GM23338 (cell line): ENCODE data around the gene PHKA2.

ENCODE experiments used
- CTCF ChIP-seq, 2 experiments: fragments of 200-600 bp in 1 of 2; sonication (generic) in 1 of 2; conservative IDR thresholded peaks; 2 replicates each; pipeline versions ENCODE4 v1.5.1 to v1.6.1; 2016 to 2017; ENCODE audit warnings: antibody characterized with exemption in 2 of 2, low read depth in 2 of 2, mild to moderate bottlenecking in 2 of 2, moderate library complexity in 1 of 2
- EZH2 ChIP-seq: fragments of 200-600 bp; sonication (generic); IDR thresholded peaks from one replicate; pipeline ENCODE4 v1.8.0; 2017; ENCODE audit warnings: antibody characterized with exemption, mild to moderate bottlenecking, low read depth; ENCODE audit not compliant: unreplicated experiment
- EZH2phosphoT487 ChIP-seq: fragments of 200-600 bp; sonication (generic); IDR thresholded peaks from one replicate; pipeline ENCODE4 v1.8.1; 2018; ENCODE audit warnings: antibody characterized with exemption; ENCODE audit not compliant: unreplicated experiment
- JUNB ChIP-seq: IDR thresholded peaks from one replicate; pipeline ENCODE4 v1.6.1; 2016; ENCODE audit warnings: antibody characterized with exemption; ENCODE audit not compliant: unreplicated experiment
- POLR2AphosphoS5 ChIP-seq: IDR thresholded peaks from 2 replicates; pipeline ENCODE4 v1.6.1; 2016; ENCODE audit warnings: antibody characterized with exemption, low read depth
- STAT1 ChIP-seq: IDR thresholded peaks from one replicate; pipeline ENCODE4 v1.6.1; 2016; ENCODE audit warnings: antibody characterized with exemption; ENCODE audit not compliant: unreplicated experiment

GRCh38 chrX:18992829-18993228 lies 8.9 kb upstream of the PHKA2 start:
- TF ChIP-seq CTCF (conservative IDR thresholded peaks at IDR 0.05; ENCODE audit: low read depth in 2 of 2): no peak
- TF ChIP-seq EZH2: no peak
- no peak for TF ChIP-seq STAT1
- TF ChIP-seq POLR2AphosphoS5: no peak
- no peak for TF ChIP-seq EZH2phosphoT487
- TF ChIP-seq JUNB: no peak
